SU-DHL-6 (cell line): ENCODE measurements around the gene ZNF804B.

Source experiments
- H2AFZ ChIP-seq: fragments of 200-600 bp; sonication (generic); 2 replicates; pipeline ENCODE4 v1.6.1; 2014; ENCODE audit warnings: low read depth, mild to moderate bottlenecking, moderate library complexity, mixed read lengths, antibody characterized with exemption, low read length; ENCODE audit not compliant: severe bottlenecking
- H3F3A ChIP-seq: fragments of 200-600 bp; shearing (Covaris generic); 2 replicates; pipeline ENCODE4 v1.6.0; 2016; ENCODE audit warnings: antibody characterized with exemption, mild to moderate bottlenecking; ENCODE audit not compliant: insufficient read depth
- H3K27ac ChIP-seq: fragments of 200-600 bp; sonication (generic); 2 replicates; pipeline ENCODE4 v1.5.1; 2016; ENCODE audit warnings: low read depth, mild to moderate bottlenecking, low read length, moderate library complexity, mixed read lengths
- H3K27me3 ChIP-seq: fragments of 200-600 bp; sonication (generic), shearing (Covaris generic); 2 replicates; pipeline ENCODE4 v1.6.0; 2014; ENCODE audit warnings: mild to moderate bottlenecking, low read length
- H3K36me3 ChIP-seq: fragments of 200-600 bp; sonication (generic); 2 replicates; pipeline ENCODE4 v1.6.1; 2014; ENCODE audit warnings: mild to moderate bottlenecking, low read length, mixed read lengths
- H3K4me2 ChIP-seq: fragments of 300-600, 200-600 bp; shearing (Covaris generic), sonication (generic); 2 replicates; pipeline ENCODE4 v1.6.0; 2014; ENCODE audit warnings: low read length, low read depth, mild to moderate bottlenecking; ENCODE audit not compliant: poor library complexity, severe bottlenecking
- H3K4me3 ChIP-seq: fragments of 200-600 bp; sonication (generic); 2 replicates; pipeline ENCODE4 v1.5.1; 2014; ENCODE audit warnings: antibody characterized with exemption, low read length, mild to moderate bottlenecking, mixed read lengths; ENCODE audit not compliant: insufficient read depth, poor library complexity, severe bottlenecking
- H3K79me2 ChIP-seq: fragments of 200-600 bp; sonication (generic); 2 replicates; pipeline ENCODE4 v1.6.1; 2014; ENCODE audit warnings: mild to moderate bottlenecking, low read length, moderate library complexity; ENCODE audit not compliant: insufficient read depth
- H3K9ac ChIP-seq: fragments of 200-600 bp; sonication (generic); 2 replicates; pipeline ENCODE4 v1.7.0; 2014; ENCODE audit warnings: mild to moderate bottlenecking, low read length
- H3K9me2 ChIP-seq: fragments of 200-600 bp; sonication (generic); replicated peaks from 2 replicates; pipeline ENCODE4 v1.6.1; 2014; ENCODE audit warnings: low read length; ENCODE audit not compliant: insufficient read depth
- H3K9me3 ChIP-seq: fragments of 200-600 bp; sonication (generic); 2 replicates; pipeline ENCODE4 v1.6.1; 2014; ENCODE audit warnings: low read length, mixed read lengths; ENCODE audit not compliant: insufficient read depth
- H4K20me1 ChIP-seq: fragments of 200-600 bp; sonication (generic); 2 replicates; pipeline ENCODE4 v1.6.1; 2014; ENCODE audit warnings: low read depth, mild to moderate bottlenecking, antibody characterized with exemption, low read length, moderate library complexity, mixed read lengths
- EZH2phosphoT487 ChIP-seq: fragments of 200-600 bp; sonication (generic), shearing (Covaris generic); conservative IDR thresholded peaks from 2 replicates; pipeline ENCODE4 v1.6.1; 2018; ENCODE audit warnings: mild to moderate bottlenecking, antibody characterized with exemption, low read length, moderate library complexity, mixed read lengths
- TF ChIP-seq, protein P1 (sequence below): fragments of 200-600 bp; sonication (generic); IDR thresholded peaks from one replicate; pipeline ENCODE4 v1.5.1; 2017; ENCODE audit warnings: antibody characterized with exemption, mild to moderate bottlenecking, low read length, moderate library complexity; ENCODE audit not compliant: insufficient read depth, poor library complexity, severe bottlenecking

ZNF804B gene

GRCh38 chr7:89072081-89072480, 312.6 kb downstream of the ZNF804B start:
- no peaks in the 10 kb centered on the region for H3K9me2 ChIP-seq
- H3K79me2 ChIP-seq = no peaks in the 10 kb centered on the region
- H3K9me3 ChIP-seq = no peaks in the 10 kb centered on the region; the same call in 1 of the 2 replicates
- peak overlapping the region; percentile 1 for H2AFZ ChIP-seq
- no peak overlapping the region for H3K9ac ChIP-seq
- no peak overlapping the region for H3K4me2 ChIP-seq
- H4K20me1 ChIP-seq = no peaks in the 10 kb centered on the region
- no peak overlapping the region for H3K27ac ChIP-seq
- H3K36me3 ChIP-seq = no peaks in the 10 kb centered on the region
- H3K4me3 ChIP-seq = no peak overlapping the region
- H3K27me3 ChIP-seq = no peaks in the 10 kb centered on the region
- TF ChIP-seq, protein P1, sequence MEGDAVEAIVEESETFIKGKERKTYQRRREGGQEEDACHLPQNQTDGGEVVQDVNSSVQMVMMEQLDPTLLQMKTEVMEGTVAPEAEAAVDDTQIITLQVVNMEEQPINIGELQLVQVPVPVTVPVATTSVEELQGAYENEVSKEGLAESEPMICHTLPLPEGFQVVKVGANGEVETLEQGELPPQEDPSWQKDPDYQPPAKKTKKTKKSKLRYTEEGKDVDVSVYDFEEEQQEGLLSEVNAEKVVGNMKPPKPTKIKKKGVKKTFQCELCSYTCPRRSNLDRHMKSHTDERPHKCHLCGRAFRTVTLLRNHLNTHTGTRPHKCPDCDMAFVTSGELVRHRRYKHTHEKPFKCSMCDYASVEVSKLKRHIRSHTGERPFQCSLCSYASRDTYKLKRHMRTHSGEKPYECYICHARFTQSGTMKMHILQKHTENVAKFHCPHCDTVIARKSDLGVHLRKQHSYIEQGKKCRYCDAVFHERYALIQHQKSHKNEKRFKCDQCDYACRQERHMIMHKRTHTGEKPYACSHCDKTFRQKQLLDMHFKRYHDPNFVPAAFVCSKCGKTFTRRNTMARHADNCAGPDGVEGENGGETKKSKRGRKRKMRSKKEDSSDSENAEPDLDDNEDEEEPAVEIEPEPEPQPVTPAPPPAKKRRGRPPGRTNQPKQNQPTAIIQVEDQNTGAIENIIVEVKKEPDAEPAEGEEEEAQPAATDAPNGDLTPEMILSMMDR = no peak
- no peak for TF ChIP-seq EZH2phosphoT487
- no peaks in the 10 kb centered on the region for H3F3A ChIP-seq

DNA sequence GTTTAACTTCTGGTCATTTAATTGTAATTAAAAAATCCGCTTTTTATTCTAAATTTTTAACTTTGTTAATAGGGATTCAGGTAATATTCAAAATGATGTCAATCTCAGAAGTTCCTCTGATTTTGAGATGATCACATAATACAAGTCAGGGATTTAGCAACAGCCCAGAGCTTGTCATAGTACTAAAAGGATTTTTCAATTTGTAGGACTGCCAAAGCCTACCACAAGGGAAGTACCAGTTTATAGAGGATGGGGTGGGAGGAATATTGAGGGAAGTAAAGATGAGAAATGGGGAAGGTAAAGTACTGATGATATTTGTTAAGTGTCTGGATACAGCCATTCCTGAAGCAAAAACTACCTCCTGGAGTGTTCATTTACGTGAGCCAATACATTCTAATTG, 314.3 kb downstream of the ZNF804B start:
- H3K4me3 ChIP-seq = no peak overlapping the region
- no peaks in the 10 kb centered on the region for H3K27me3 ChIP-seq
- no peak overlapping the region for H3K4me2 ChIP-seq
- no peak overlapping the region for H3K27ac ChIP-seq
- no peaks in the 10 kb centered on the region for H3K9me2 ChIP-seq
- no peak overlapping the region for H3K9ac ChIP-seq
- no peaks in the 10 kb centered on the region for H4K20me1 ChIP-seq
- no peaks in the 10 kb centered on the region for H3K36me3 ChIP-seq
- TF ChIP-seq, protein P1 = no peak
- no peak for TF ChIP-seq EZH2phosphoT487
- H3K9me3 ChIP-seq = no peaks in the 10 kb centered on the region; the same call in 1 of the 2 replicates
- H3F3A ChIP-seq = no peaks in the 10 kb centered on the region
- no peaks in the 10 kb centered on the region for H3K79me2 ChIP-seq
- H2AFZ ChIP-seq = no peak overlapping the region

- no peak overlapping the region for H3K9ac ChIP-seq
- H3K27me3 ChIP-seq = no peaks in the 10 kb centered on the region
- TF ChIP-seq, protein P1 = no peak
- no peak for TF ChIP-seq EZH2phosphoT487
- H3K4me2 ChIP-seq = no peak overlapping the region
- no peaks in the 10 kb centered on the region; the same call in 1 of the 2 replicates for H3K9me3 ChIP-seq
- no peaks in the 10 kb centered on the region for H3F3A ChIP-seq
- H3K4me3 ChIP-seq = no peak overlapping the region
- no peaks in the 10 kb centered on the region for H3K36me3 ChIP-seq
- H4K20me1 ChIP-seq = no peaks in the 10 kb centered on the region
- no peak overlapping the region for H3K27ac ChIP-seq
- H3K9me2 ChIP-seq = no peaks in the 10 kb centered on the region
- H2AFZ ChIP-seq = no peak overlapping the region
- no peaks in the 10 kb centered on the region for H3K79me2 ChIP-seq
These were observed 318.5 kb downstream of the ZNF804B start for GRCh38 chr7:89077992-89078391.
